Myocyte (in vitro differentiated cells): ENCODE results near the gene IQCF5. TPM values are rescaled to one million over a fixed set of nuclear protein-coding genes. Genes with fewer than 3 reads are reported as not detected.
"Not testable (repeated sequence)": the region's sequence is repeated elsewhere in the genome, so short reads cannot be mapped to it uniquely, and the experiment has no call there.

Experiments
- DNase-seq: peaks from one replicate; pipeline ENCODE4 v3.0.0-alpha.2; 2012; ENCODE audit warnings: low read depth
- total RNA-seq: library from RNA; depleted of rRNA; stranded (reverse); fragments of >200 nt; gene quantifications from 2 replicates; pipeline ENCODE4 v1.2.3, GENCODE V29; 2014

Gene IQCF5
- total RNA-seq, 1 donor from 2014 or later: not detected

- DNase-seq: no peak
Observed at GRCh38 chr3:51869304-51869703, 6.1 kb downstream of the IQCF5 start.

DNA sequence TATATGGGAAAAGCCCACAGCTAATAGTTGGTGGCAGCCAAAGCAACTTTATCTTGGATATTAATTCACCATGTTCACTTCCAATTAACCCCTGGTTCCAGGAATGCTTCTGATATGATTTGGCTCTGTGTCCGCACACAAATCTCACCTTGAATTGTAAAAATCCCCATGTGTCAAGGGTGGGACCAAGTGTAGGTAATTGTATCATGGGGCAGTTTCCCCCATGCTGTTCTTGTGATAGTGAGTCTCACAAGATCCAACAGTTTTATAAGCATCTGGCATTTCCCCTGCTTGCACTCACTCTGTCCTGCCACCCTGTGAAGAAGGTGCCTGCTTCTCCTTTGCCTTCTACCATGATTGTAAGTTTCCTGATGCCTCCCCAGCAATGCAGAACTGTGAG lies 6.5 kb downstream of the IQCF5 start:
- DNase-seq: not testable (repeated sequence)

DNA sequence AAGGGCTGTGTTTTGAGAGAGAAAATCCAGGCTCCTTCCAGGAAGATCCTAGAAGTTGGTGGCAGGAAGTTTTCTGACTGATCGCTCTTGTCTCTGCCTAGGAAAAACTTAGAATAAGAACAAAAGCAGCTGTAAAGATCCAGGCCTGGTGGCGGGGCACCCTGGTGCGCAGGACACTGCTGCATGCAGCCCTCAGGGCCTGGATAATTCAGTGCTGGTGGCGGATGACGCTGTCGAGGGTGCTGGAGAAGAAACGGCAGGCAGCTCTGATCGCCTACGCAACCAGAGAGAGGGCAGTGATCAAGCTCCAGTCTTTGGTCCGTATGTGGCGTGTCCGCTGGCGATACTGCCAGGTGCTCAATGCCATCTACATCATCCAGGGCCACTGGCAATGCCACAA lies 12.5 kb downstream of the IQCF5 start:
- DNase-seq: no peak

DNA sequence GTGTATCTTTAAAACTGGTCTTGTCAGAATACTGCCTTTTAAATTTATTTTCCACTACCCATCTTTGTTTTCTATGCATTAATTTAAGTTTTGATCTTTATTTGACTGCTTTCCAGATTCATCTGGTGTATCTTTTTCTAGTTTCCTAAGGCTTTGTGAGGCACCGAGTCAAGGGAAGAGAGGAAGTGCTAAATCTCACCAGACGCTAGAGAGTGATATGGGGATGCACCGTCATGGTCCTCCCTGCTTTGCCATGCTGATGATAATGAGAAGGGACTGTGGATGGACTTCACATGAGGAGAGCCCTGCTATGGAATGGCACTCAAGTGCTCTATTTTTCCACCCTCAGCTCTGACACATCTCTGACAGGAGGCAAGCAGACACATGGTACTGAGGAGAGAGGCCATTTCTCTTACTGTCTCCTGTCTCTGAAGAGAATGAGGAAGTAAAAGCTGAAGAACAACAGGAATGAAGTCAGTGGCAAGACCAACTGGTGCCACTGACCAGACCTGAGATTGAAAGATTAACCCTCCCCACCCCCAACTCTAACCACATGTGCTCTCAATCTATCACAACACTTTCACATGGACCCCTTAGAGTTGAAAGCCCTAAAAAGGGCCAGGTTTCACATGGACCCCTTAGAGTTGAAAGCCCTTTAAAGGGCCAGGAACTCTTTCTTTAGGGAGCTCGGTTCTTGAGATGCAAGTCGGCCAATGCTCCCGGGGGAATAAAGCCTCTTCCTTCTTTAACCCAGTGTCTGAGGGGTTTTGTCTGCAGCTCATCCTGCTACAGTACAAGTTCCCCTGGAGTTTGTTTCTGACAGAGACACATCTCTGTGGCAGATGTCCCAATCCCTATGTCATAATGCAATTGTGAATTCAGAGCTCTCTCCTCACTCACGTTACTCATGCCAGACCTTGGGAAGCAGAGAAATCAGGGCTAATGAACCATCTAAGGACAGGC lies 14.4 kb downstream of the IQCF5 start, which contains the start of gene IQCF2:
Gene IQCF2, plus strand, starts transcription at position 913 of the 963 bp plus-strand sequence. CDS start 52 bp downstream, outside the sequence.
- DNase-seq: no peak

DNA sequence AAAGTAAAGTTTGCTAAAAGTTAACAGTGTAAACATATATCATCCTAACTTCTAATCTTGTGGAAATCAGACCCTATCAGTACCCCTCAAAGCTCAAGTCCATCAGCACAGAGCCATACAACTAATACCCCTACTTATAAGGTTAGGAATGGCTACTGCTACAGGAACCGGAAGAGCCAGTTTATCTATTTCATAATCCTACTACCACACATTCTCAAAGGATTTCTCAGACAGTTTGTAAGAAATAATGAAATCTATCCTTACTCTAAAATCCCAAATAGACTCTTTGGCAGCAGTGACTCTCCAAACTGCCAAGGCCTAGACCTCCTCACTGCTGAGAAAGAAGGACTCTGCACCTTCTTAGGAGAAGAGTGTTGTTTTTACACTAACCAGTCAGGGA lies 20.0 kb downstream of the IQCF5 start:
- not testable (repeated sequence) for DNase-seq

GRCh38 chr3:51845129-51845528 lies 30.3 kb downstream of the IQCF5 start:
- no peak for DNase-seq

DNA sequence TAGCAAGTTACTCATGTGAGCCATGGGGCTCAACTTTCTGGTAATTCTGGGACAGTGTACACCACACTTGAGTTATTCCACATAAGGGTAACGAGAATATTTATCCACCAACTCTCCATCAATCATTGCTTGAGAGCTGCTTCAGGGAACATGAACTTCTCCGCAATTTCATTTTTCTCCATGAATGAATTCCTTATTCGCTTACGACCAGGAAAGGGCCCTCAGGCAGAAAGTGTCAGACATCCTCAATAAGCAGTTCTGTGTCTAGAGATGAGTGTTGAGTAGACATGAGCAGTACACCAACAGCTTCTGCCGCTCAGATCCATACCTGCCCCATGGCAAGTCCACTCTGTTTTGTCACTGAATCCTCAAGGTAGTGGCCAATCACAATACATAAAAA lies 38.8 kb downstream of the IQCF5 start:
- DNase-seq: no peak

DNA sequence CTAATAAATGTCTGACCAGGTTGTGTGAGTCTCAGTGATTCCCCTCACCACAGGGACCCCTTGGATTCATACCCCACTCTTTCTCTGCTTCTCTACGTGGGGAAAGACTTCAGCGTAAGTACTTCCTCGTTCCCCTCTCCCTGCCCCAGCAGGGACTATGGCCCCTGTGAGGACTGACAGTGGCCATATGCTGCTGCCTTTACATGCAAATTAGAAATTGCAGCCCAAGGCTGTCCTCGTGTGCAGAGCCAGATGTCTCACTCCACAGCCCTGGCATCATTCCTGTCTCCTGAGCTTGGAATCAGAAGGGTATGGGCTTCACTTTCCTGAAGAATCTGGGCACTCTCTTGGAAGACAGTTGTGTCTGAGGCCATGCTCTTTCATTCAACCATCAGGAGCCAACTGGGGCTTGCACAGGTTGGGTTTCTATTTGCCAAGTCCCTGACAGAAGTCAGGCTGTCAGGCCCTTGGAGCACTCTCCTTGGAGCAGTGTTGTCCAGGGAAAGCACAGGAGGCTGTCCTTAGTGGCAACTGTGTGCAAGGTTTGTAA lies 44.5 kb downstream of the IQCF5 start:
- no peak for DNase-seq

GRCh38 chr3:51830345-51830744 lies 45.1 kb downstream of the IQCF5 start:
- DNase-seq: no peak

DNA sequence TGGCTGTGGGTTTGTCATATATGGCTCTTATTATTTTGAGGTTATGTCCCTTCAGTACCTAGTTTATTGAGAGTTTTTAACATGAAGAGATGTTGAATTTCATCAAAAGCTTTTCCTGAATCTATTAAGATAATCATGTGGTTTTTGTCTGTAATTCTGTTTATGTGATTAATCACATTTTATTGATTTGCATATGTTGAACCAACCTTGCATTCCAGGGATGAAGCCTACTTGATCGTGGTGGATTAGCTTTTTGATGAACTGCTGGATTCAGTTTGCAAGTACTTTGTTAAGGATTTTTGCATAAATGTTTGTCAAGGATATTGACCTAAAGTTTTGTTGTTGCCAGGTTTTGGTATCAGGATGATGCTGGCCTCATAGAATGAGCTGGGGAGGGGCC lies 47.1 kb downstream of the IQCF5 start:
- no peak for DNase-seq

Other genes with a start within 250 kb of the IQCF5 start
- gene TEX264, start 204.3 kb downstream of the IQCF5 start, total RNA-seq: 62.4 and 69.8 TPM in 2 replicates
- gene GRM2, start 168.5 kb downstream of the IQCF5 start, total RNA-seq: 0.11 and 0.31 TPM in 2 replicates
- gene IQCF6, start 96.4 kb downstream of the IQCF5 start, total RNA-seq: not detected in 2 replicates
- not detected in 2 replicates for gene IQCF2, start 14.0 kb downstream of the IQCF5 start, total RNA-seq
- gene IQCF1, start 27.8 kb upstream of the IQCF5 start, total RNA-seq: not detected in 2 replicates
- gene RRP9, start 66.3 kb upstream of the IQCF5 start, total RNA-seq: 22.1 and 22.3 TPM in 2 replicates
- 21.7 and 24.0 TPM in 2 replicates for gene PARP3, start 66.8 kb upstream of the IQCF5 start, total RNA-seq
- gene GPR62, start 79.8 kb upstream of the IQCF5 start, total RNA-seq: not detected in 2 replicates
- 159 and 351 TPM in 2 replicates for gene PCBP4, start 91.9 kb upstream of the IQCF5 start, total RNA-seq
- gene ABHD14B, start 98.4 kb upstream of the IQCF5 start, total RNA-seq: 31.6 and 32.5 TPM in 2 replicates
- 20.6 and 38.8 TPM in 2 replicates for gene ABHD14A, start 99.5 kb upstream of the IQCF5 start, total RNA-seq
- 44.5 and 52.9 TPM in 2 replicates for gene ACY1, start 107.9 kb upstream of the IQCF5 start, total RNA-seq
- gene RPL29, start 120.3 kb upstream of the IQCF5 start, total RNA-seq: 1,456 and 1,610 TPM in 2 replicates
- 8.9 and 12.3 TPM in 2 replicates for gene DUSP7, start 181.0 kb upstream of the IQCF5 start, total RNA-seq